ENCODE data around the gene SH3RF3.

SH3RF3 gene

DNA sequence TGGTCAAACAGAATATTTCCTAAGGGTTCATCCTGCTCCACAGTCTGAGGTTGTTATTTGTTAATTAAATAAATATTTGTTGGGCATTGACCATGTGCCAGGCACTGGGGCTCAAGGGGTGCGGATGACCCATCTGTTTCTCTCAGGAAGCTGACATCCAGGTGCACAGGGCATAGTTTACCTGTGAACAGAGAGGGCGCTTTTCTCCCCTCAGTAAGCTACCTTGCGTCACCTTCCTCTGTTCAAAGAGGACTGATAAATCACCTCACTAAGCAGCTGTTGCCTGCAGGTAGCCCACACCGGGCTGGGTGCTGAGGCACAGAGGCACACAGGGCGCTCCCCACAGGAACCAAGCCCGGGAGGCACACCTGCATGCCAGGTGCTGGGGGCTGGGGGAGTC lies 41.6 kb downstream of the SH3RF3 start:
- TF ChIP-seq, protein P1, sequence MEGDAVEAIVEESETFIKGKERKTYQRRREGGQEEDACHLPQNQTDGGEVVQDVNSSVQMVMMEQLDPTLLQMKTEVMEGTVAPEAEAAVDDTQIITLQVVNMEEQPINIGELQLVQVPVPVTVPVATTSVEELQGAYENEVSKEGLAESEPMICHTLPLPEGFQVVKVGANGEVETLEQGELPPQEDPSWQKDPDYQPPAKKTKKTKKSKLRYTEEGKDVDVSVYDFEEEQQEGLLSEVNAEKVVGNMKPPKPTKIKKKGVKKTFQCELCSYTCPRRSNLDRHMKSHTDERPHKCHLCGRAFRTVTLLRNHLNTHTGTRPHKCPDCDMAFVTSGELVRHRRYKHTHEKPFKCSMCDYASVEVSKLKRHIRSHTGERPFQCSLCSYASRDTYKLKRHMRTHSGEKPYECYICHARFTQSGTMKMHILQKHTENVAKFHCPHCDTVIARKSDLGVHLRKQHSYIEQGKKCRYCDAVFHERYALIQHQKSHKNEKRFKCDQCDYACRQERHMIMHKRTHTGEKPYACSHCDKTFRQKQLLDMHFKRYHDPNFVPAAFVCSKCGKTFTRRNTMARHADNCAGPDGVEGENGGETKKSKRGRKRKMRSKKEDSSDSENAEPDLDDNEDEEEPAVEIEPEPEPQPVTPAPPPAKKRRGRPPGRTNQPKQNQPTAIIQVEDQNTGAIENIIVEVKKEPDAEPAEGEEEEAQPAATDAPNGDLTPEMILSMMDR (IDR thresholded peaks at IDR 0.05; ENCODE audit: insufficient read depth, low read depth, low read length, missing control alignments) = no peak
- DNase-seq (ENCODE audit: low read depth) = no peak
- no peak overlapping the region for H3K4me3 ChIP-seq (ENCODE audit: low read depth, low read length)

DNA sequence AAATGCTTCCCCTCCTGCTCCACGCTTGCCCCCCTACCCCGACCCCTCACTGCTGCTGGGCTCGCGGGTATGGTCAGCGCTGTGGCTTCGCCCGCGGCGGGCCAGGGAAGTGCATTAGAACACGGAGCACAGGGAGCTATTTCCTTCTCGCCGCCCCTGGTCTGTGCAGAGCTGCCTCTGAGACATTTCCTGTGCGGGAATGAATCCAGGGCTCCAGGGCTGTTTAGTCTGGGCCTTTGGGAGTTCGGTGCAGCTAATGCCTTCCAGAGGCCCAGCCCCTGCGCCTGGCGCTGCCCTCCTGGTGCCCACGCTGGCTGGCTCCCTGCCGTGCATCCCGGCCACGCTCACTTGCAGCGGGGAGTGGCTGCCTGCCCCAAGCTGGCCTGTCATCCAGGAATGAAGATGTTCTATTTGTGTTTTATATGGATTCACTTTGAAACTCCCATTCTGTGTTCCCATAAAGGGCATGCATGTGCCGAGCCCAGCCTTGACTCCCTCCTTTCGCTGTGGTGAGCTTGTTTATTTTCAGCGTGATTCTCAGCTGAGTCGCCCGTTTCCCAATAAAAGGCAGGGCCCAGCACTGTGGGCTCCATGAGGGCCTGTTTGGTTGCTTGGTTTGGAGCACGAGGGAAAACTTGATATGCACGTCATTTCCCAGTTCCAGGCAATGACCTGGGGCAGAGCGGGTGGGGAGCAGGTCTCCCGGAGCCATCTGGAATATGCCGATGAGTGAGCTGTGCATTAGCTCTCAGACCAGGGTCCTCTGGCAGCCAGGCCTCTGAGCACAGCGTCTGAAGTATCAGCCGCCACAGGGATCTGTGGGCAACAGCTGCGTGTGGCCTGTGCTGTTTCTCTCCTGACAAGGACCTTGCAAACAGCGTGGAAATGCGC lies 42.7 kb downstream of the SH3RF3 start:
- TF ChIP-seq, protein P1 (IDR thresholded peaks at IDR 0.05; ENCODE audit: insufficient read depth, low read depth, low read length, missing control alignments) = no peak
- DNase-seq (ENCODE audit: low read depth) = no peak
- no peak overlapping the region for H3K4me3 ChIP-seq (ENCODE audit: low read depth, low read length)

DNA sequence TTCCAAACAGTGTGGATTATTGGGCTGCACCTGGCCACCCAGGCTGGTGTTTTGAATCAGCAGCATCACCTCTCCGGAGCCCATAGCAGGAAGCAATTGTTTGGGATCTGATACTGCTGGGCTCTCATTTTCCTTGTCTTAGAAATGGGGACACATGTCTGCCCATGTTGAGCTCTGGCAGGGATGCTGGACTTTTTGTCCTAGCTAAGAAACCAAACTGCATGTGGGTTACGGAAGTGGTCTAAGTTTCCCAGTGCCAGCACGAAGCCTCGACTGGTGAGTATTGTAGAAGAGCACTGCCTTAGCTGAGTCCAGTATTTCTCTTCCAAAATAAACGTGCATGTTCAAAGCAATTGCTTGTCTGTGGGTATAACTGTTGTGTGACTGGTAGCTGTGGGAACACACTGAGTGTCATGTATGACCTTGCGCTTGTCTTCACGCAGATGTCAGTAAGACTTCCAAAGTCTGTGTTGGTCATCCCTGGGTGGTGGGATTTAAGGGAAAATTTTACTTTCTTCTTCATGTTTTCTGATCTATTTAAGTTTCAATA lies 43.6 kb downstream of the SH3RF3 start:
- TF ChIP-seq, protein P1 (IDR thresholded peaks at IDR 0.05; ENCODE audit: insufficient read depth, low read depth, low read length, missing control alignments) = no peak
- DNase-seq (ENCODE audit: low read depth) = no peak
- H3K4me3 ChIP-seq (ENCODE audit: low read depth, low read length) = no peak overlapping the region

DNA sequence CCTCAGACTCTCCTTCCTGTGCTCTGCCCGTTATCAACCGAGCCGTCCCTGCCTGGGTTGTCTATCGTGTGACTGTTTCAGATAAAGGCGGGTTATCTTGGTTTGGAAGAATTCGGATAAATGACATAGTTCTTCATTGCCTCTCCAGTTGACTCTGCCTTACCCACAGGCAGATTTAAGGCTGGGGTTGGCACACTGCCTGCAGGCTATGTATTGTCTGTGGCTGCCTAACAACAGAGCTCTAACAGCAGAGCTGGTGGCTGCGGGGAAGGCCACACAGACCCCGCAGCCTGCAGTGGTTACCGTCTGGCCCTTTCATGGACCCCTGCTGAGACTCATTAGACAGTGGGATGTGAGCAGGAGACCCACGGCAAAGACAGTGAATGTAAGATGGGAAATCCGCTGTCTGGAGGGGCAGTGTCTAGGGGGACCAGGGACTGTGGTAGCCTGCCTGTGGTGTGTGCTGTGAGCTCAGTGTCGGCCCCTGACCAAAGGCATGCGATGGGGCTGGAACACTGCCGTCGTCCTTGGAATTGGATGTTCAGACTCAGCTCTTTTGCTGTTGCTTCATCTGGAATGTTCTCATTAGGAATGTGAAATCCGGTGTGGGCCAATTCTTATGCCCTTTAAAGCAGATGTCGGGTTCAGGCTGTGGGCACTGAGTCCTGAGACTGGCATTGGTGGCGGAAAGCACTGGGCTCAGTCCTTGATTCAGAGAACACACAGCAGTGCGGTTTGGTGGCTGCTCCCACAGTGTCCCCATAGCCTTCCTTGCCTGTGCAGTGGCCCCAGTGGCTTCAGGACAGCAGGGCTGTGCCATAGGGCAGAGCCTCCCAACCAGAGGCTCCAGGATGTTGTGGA lies 44.5 kb downstream of the SH3RF3 start:
- no peak overlapping the region for H3K4me3 ChIP-seq (ENCODE audit: low read depth, low read length)
- TF ChIP-seq, protein P1 (IDR thresholded peaks at IDR 0.05; ENCODE audit: insufficient read depth, low read depth, low read length, missing control alignments) = no peak
- no peak for DNase-seq (ENCODE audit: low read depth)

DNA sequence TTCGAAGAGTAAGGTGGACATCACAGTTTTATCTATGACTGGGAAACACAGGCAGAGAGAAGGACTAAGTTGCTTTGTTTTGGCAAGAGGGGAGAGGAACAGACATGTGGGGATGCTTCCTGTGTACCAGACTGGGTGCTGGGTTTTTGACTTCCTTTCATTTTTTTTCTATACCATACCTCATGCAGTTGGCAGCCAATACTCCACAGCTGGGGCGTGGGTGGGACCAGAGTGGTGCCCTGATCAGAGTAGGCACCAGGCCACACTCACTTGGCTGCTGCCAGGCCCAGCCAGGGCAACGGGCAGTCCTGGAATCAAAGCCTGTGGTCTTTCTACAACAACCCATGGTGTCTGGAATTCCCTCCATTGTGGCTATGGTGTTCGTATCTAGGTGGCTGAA lies 45.2 kb downstream of the SH3RF3 start:
- H3K4me3 ChIP-seq (ENCODE audit: low read depth, low read length) = no peak overlapping the region
- no peak for DNase-seq (ENCODE audit: low read depth)
- TF ChIP-seq, protein P1 (IDR thresholded peaks at IDR 0.05; ENCODE audit: insufficient read depth, low read depth, low read length, missing control alignments) = no peak

DNA sequence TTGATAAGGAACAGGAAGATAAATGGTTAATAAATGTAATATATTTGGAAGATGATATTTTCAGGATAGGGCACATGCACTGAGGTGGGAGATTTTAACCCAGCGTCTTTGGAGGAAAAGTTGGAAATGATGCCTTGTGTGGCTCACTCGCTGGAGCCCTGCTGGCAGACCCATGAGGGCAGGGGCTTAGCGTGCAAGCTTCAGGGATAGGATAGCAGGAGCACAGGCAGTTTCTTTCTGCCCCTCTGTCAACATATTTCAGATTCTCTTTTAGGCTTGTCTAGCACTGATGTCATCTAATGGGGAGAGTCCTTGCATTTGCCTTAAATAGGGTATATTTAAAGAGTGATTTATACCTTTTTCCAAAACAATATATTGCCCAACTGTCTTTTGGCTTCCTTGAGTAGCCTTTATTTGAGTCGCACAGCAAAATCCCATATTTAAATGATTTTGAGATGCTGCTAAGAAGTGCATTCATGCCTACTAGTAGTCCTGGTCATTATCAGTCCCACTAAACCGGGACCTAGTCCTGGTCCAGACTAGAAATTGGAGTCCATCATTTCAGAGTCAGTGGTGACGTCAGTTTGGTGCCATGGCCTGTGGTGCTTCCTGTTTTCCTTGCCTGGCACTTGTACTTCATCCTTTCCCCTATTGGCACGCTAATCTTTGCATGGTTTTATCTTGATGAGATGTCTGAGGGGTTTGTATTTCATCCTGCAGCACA lies 45.8 kb downstream of the SH3RF3 start:
- TF ChIP-seq, protein P1 (IDR thresholded peaks at IDR 0.05; ENCODE audit: insufficient read depth, low read depth, low read length, missing control alignments) = no peak
- no peak overlapping the region for H3K4me3 ChIP-seq (ENCODE audit: low read depth, low read length)
- no peak for DNase-seq (ENCODE audit: low read depth)
